NT2/D1 (cell line): ENCODE measurements around the gene CPEB3.

Source experiments
- SUZ12 ChIP-seq: IDR thresholded peaks from 2 replicates; pipeline ENCODE4 v1.6.1; 2011; ENCODE audit not compliant: insufficient read length, insufficient read depth; ENCODE audit errors: extremely low read depth
- YY1 ChIP-seq: IDR thresholded peaks from 2 replicates; pipeline ENCODE4 v1.6.1; 2011; ENCODE audit not compliant: insufficient read length, insufficient read depth
- ZNF274 ChIP-seq: IDR thresholded peaks from 2 replicates; pipeline ENCODE4 v1.6.1; 2011; ENCODE audit warnings: mild to moderate bottlenecking, low read depth, low read length

GRCh38 chr10:92290076-92290836 lies 622 bp downstream of the CPEB3 start:
- no peak for TF ChIP-seq SUZ12
- TF ChIP-seq ZNF274: no peak
- TF ChIP-seq YY1: no peak
